HG02610 (cell line): Measurements from ENCODE around the gene MMP3.

Experiments
- ATAC-seq: cut with Tn5 transposase; IDR thresholded peaks from one replicate; pipeline ENCODE4 v1.9.1; 2021; ENCODE audit warnings: mild to moderate bottlenecking, moderate library complexity; ENCODE audit not compliant: unreplicated experiment

Gene MMP3

DNA sequence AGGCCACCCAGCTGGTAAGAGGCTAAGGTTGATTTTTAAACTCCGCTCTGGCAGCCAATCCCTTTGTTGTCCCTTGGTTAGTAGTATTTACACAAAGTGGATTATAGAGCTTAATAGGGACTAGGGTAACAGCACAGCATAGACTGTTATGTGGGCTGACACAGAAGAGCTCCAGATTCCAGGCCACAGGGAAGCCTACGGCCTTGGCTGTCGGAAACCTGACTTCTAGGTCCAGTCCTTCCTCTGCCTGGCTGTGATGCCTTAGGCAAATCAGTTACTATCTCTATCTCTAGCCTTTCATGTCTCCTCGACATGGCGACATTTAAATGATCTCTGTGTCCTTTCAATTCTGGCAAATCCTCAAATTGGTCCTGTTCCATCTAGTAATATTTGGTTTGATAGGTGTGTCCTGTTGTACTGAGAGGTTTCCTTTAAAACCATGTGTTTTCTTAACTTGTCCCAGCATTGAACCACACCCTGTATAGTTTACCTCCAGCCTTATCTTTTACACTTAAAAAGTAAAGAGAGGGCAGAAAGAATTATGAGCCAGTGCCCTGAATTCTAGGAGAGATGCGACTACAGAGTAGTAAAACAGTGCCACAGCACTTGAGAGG lies 49.6 kb downstream of the MMP3 start:
- ATAC-seq = no peak

DNA sequence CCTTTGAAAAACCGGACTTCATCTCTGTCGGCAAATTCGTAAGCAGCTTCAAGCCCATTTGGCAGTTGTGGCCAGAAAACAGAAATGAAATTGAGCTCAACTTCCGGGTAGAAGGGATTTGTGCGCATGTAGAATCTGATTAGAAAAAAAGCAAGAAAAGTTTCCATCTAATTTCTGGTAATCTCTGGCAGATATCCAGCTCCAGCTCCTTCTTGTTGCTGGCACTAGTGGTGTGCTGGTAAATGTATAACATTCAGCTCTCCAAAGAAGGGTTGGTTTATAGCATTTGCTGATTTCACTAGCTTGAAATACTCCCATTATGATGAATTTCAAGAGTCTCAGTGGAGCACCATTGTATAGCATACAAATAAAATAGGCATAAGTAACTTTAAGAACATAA lies 50.8 kb downstream of the MMP3 start:
- ATAC-seq = no peak

DNA sequence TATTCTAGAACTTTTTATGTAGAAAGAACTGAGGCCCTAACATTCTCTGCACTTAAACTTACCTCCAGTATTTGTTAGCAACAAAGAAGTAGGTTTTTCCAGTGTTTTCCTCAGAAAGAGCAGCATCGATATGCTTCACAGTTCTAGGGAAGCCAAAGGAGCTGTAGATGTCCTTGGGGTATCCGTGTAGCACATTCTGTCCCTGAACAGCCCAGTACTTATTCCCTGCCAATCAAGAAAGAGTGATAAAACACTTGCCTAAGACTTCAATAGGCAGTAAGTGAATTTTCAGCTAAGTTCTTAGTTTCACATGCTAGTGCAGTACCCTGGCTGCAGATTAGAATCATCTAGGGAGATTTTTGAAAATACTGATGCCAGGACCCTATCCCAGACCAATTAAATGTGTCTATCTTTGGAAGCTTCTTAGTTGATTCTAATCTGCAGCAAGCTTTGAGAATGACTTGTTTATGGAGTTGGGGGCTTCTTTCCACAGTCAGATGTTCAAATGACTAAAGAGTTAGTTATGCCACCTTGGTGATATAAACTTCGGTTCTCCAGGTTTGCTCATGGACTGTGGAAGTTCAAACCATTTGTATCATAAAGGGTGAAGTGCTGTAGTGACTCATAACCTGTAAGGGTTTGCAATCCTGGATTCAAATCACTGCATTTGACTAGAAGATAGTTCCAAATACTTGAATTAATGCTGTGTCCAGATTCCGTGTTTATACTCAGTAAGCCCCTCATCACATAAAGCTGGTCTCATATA lies 52.0 kb downstream of the MMP3 start:
- ATAC-seq = no peak

DNA sequence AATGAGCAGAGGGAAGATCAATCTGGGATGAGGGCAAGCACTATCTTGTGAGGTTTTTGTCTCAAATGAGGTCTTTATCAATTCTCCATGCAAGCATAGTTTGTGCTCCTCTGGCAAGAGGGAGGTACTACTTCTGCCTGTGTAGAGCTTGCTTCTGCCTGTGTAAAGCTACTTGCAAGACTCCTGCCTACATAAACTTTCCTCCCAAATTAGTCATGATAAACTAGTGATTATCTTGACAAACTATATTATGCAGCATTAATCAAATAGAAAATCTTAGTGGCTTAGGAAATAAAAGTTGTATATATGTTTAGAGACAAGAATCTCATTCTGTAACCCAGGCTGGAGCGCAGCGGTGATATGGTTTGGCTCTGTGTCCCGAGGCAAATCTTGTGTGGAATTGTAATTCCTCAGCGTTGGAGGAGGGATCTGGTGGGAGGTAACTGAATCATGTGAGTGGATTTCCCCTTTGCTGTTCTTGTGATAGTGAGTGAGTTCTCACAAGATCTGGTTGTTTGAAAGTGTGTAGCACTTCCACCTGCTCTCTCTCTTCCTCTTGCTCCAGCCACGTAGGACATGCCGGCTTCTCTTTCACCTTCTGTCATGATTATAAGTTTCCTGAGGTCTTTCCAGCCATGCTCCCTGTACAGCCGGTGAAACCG lies 54.9 kb downstream of the MMP3 start:
- ATAC-seq = no peak
